Activated T-cell treated with anti-CD3 and anti-CD28 coated beads, Interleukin-2, amount 50 U/mL, for 4 hours (primary cell): Measurements from ENCODE around the gene RELN. TPM values are rescaled to one million over a fixed set of nuclear protein-coding genes. Genes with fewer than 3 reads are reported as not detected.
"Not testable (repeated sequence)": the region's sequence is repeated elsewhere in the genome, so short reads cannot be mapped to it uniquely, and the experiment has no call there.

Source experiments
- ATAC-seq, 2 donors: fragments of 200-7000 bp; cut with Tn5 transposase; one replicate each; pipeline ENCODE4 v1.10.0; 2021
- DNase-seq: peaks from one replicate; pipeline ENCODE4 v3.0.0-alpha.2; 2020
- H3K27me3 Mint-ChIP-seq: one replicate; pipeline ENCODE4 v1.8.0; 2021; ENCODE audit warnings: low read depth, mixed read lengths
- H3K36me3 Mint-ChIP-seq: one replicate; pipeline ENCODE4 v1.8.0; 2022; ENCODE audit warnings: mixed read lengths; ENCODE audit not compliant: insufficient read depth
- H3K4me1 Mint-ChIP-seq: one replicate; pipeline ENCODE4 v1.8.0; 2021; ENCODE audit warnings: low read depth, mixed read lengths
- H3K4me3 Mint-ChIP-seq: one replicate; pipeline ENCODE4 v1.8.0; 2021; ENCODE audit warnings: mild to moderate bottlenecking, moderate library complexity, mixed read lengths
- H3K9me3 Mint-ChIP-seq: one replicate; pipeline ENCODE4 v1.8.0; 2021; ENCODE audit warnings: mixed read lengths
- total RNA-seq, 3 donors: library from RNA; stranded (reverse); gene quantifications; one replicate each; pipeline ENCODE4 v1.2.1, GENCODE V29; 2021

The RELN gene
- under 1 TPM; 0.15 to 0.24 (median 0.22) TPM for total RNA-seq

- Mint-ChIP-seq H3K9me3 (no peaks in the 10 kb centered on the region), H3K36me3 (no peaks in the 10 kb centered on the region), H3K4me1 (peaks cover 8% of the 10 kb centered on the region), H3K27me3 (peaks cover 42% of the 10 kb centered on the region), H3K4me3 (peak within 1 kb of the TSS; percentile 5)
- peak; percentile 46 to 47 for ATAC-seq
- no peak for DNase-seq
Observed at GRCh38 chr7:103989200-103989784, at the start of gene RELN. Gene RELN (minus strand): TSS chr7:103989658. CDS start chr7:103989356, 302 bp downstream.

DNA sequence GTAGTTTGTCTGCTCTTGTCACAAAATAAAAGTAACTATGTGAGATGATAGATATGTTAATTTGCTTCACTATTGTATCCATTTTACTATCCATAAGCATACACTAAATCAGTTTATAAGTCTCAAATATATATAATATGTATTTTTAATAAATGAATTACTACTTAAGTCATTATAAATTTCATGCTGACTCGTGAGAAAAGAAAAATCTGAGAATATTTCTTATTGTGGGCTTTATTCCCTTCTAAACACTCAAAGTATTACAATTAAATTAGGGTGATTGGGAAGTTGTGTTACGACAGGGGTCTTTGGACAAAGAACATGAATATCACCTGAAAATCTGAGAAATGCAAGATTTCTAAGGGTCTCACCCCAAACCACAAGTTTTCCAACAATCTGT is 48.7 kb upstream of the RELN start:
- no peak for ATAC-seq

GRCh38 chr7:104036889-104037288 is 47.4 kb upstream of the RELN start:
- not testable (repeated sequence) for ATAC-seq, H3K4me1 Mint-ChIP-seq, H3K36me3 Mint-ChIP-seq, DNase-seq, H3K4me3 Mint-ChIP-seq, H3K9me3 Mint-ChIP-seq, H3K27me3 Mint-ChIP-seq

More for the DNA sequence above, 48.7 kb upstream of the RELN start:
- Mint-ChIP-seq H3K9me3 (peaks cover 9% of the 10 kb centered on the region), H3K4me3 (no peak overlapping the region), H3K27me3 (peaks cover 10% of the 10 kb centered on the region), H3K4me1 (no peaks in the 10 kb centered on the region), H3K36me3 (no peaks in the 10 kb centered on the region)
- DNase-seq: no peak

- Mint-ChIP-seq H3K36me3 (no peaks in the 10 kb centered on the region), H3K9me3 (peaks cover 9% of the 10 kb centered on the region), H3K4me1 (no peaks in the 10 kb centered on the region), H3K27me3 (peaks cover 9% of the 10 kb centered on the region), H3K4me3 (no peak overlapping the region)
- ATAC-seq: no peak
- no peak for DNase-seq
Observed at GRCh38 chr7:104035351-104035750, 45.9 kb upstream of the RELN start.

DNA sequence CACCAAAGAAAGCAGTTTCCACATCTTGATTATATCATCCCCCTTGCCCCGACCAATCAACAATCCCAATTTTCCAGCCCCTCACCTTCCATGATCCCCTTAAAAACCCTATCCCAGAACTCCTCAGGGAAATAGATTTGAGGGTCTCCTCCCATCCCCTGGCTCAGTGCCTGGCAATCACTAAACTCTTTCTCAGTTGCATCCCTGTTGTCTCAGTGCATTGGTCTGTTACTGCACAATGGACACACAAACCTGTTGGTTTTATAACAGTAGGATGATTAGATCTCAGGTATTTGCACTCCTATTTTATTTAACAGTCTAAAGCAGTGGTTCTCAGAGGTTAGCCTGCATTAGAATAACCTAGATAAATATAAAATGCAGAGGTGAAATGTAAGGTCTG is 45.2 kb upstream of the RELN start:
- Mint-ChIP-seq H3K27me3 (peaks cover 11% of the 10 kb centered on the region), H3K36me3 (no peaks in the 10 kb centered on the region), H3K9me3 (peaks cover 9% of the 10 kb centered on the region), H3K4me3 (no peak overlapping the region), H3K4me1 (no peaks in the 10 kb centered on the region)
- ATAC-seq (no peak), DNase-seq (no peak)

GRCh38 chr7:104033837-104034236 is 44.4 kb upstream of the RELN start:
- Mint-ChIP-seq H3K36me3 (no peaks in the 10 kb centered on the region), H3K9me3 (peaks cover 9% of the 10 kb centered on the region), H3K4me1 (no peaks in the 10 kb centered on the region), H3K4me3 (no peak overlapping the region), H3K27me3 (peaks cover 11% of the 10 kb centered on the region)
- DNase-seq (no peak), ATAC-seq (no peak)

- H3K27me3 Mint-ChIP-seq: peaks cover 11% of the 10 kb centered on the region
- no peak for ATAC-seq
- no peaks in the 10 kb centered on the region for H3K36me3 Mint-ChIP-seq
- H3K9me3 Mint-ChIP-seq: peaks cover 9% of the 10 kb centered on the region
- DNase-seq: no peak
- no peak overlapping the region for H3K4me3 Mint-ChIP-seq
- no peaks in the 10 kb centered on the region for H3K4me1 Mint-ChIP-seq
Observed at GRCh38 chr7:104032486-104032885, 43.0 kb upstream of the RELN start.

DNA sequence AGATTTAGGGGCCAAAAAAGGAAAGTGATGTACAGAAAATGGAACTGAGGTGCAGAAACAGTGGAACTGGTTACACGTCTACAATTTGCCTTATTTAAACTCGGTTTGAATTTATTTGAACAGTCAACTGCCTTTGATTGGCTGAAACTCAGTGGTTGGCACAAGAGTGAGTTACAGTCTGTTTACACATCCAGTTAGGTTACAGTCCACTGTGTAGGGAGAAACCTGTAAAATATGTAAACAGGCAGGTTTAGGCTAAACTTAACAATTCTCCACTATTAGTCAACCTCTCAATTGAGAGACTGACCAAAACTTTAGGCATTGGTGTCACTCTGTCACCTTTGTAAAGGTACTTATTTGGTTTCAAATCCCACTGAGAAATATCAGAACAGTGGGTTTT is 40.3 kb upstream of the RELN start:
- ATAC-seq: no peak
- H3K9me3 Mint-ChIP-seq: peaks cover 5% of the 10 kb centered on the region
- H3K4me1 Mint-ChIP-seq: no peaks in the 10 kb centered on the region
- H3K36me3 Mint-ChIP-seq: no peaks in the 10 kb centered on the region
- DNase-seq: no peak
- peaks cover 4% of the 10 kb centered on the region for H3K27me3 Mint-ChIP-seq
- H3K4me3 Mint-ChIP-seq: no peak overlapping the region

DNA sequence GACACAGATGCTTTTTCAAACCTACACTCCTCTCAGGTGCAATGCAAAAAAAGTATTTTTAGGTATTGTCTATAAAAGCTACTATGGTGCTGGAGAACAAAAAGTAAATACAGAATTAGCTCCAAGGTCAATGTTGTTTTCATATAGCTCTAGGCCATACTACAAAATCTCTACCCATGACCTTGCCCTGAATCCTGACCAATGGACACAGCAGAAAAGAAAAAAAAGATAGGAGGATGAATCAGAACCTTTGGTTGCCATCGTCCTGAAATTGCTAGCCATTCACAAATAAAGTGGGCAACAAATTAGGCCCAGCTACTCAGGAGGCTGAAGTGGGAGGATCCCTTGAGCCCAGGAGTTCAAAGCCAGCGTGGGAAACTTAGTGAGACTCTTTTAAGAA is 35.2 kb upstream of the RELN start:
- no peaks in the 10 kb centered on the region for H3K27me3 Mint-ChIP-seq
- H3K9me3 Mint-ChIP-seq: no peaks in the 10 kb centered on the region
- DNase-seq (no peak), ATAC-seq (no peak)
- H3K4me1 Mint-ChIP-seq: no peaks in the 10 kb centered on the region
- H3K36me3 Mint-ChIP-seq: no peaks in the 10 kb centered on the region
- H3K4me3 Mint-ChIP-seq: no peak overlapping the region

DNA sequence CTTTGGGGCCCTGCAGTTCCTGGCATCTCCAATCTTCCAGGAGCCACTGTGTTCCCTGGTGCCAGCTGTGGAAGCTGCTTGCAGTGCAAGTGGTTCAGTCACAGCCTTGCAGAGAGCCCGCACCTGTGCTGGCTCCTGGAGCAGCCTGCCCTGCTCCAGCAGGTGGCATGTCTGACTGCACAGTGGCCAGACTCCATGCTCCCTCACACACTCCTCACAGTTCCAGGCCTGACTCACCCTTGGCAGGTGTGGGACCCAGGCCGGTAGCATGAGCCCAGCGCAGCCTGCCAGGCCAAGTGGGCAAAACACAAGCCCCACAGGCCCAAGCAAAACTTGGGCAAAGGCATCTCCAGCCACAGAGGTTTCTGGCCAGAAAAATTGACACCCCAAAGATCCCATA is 33.6 kb upstream of the RELN start:
- no peaks in the 10 kb centered on the region for H3K36me3 Mint-ChIP-seq
- DNase-seq: no peak
- H3K9me3 Mint-ChIP-seq: no peaks in the 10 kb centered on the region
- H3K4me3 Mint-ChIP-seq: no peak overlapping the region
- no peaks in the 10 kb centered on the region for H3K27me3 Mint-ChIP-seq
- ATAC-seq: no peak
- no peaks in the 10 kb centered on the region for H3K4me1 Mint-ChIP-seq

DNA sequence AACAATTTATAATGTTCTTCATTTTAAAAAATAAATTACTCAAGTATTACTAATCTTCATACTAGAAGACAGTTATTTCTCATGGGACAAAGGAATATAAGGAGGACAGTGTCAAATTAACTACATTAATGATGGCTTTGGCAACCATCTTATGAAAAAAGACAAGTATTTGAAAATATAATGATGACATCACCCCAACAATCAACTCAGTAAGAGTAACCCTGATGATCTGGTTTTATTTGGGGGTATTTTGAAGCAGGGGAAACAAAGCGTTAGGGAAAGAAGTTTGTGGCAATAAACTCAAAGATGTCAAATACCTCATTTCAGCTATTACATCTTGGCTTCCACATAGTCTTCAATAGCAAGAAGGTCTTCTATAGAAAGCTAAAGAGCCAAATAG is 29.0 kb upstream of the RELN start:
- ATAC-seq (no peak), DNase-seq (no peak)
- H3K4me1 Mint-ChIP-seq: no peaks in the 10 kb centered on the region
- no peaks in the 10 kb centered on the region for H3K9me3 Mint-ChIP-seq
- no peaks in the 10 kb centered on the region for H3K27me3 Mint-ChIP-seq
- H3K4me3 Mint-ChIP-seq: no peak overlapping the region
- no peaks in the 10 kb centered on the region for H3K36me3 Mint-ChIP-seq

GRCh38 chr7:104017001-104017400 is 27.5 kb upstream of the RELN start:
- no peaks in the 10 kb centered on the region for H3K9me3 Mint-ChIP-seq
- ATAC-seq (no peak), DNase-seq (no peak)
- peaks cover under 1% of the 10 kb centered on the region for H3K27me3 Mint-ChIP-seq
- H3K4me3 Mint-ChIP-seq: no peak overlapping the region
- H3K36me3 Mint-ChIP-seq: no peaks in the 10 kb centered on the region
- H3K4me1 Mint-ChIP-seq: no peaks in the 10 kb centered on the region

DNA sequence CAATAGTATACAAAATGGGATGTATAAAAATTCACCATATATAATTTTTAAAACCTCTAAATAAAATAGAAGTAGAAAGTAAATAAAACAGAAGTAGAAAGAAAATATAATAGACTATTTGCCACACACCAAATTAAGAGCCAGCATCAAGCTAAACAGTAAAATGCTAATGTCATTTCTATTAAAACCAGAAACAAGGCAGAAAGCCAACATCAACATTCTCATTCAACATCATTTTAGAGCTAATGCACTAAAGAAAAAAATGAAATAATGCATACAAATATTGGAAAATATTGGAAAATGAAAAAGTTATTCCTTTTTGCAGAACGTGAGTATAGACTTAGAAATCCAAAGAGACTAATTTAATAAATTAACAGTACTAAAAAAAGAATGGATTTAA is 23.4 kb upstream of the RELN start:
- DNase-seq (no peak), ATAC-seq (no peak)
- H3K27me3 Mint-ChIP-seq: peaks cover 9% of the 10 kb centered on the region
- H3K4me3 Mint-ChIP-seq: no peak overlapping the region
- no peaks in the 10 kb centered on the region for H3K9me3 Mint-ChIP-seq
- no peaks in the 10 kb centered on the region for H3K36me3 Mint-ChIP-seq
- no peaks in the 10 kb centered on the region for H3K4me1 Mint-ChIP-seq

GRCh38 chr7:104011829-104012228 is 22.4 kb upstream of the RELN start:
- Mint-ChIP-seq H3K27me3 (peaks cover 9% of the 10 kb centered on the region), H3K9me3 (no peaks in the 10 kb centered on the region), H3K4me3 (no peak overlapping the region), H3K4me1 (no peaks in the 10 kb centered on the region), H3K36me3 (no peaks in the 10 kb centered on the region)
- ATAC-seq (no peak), DNase-seq (no peak)

DNA sequence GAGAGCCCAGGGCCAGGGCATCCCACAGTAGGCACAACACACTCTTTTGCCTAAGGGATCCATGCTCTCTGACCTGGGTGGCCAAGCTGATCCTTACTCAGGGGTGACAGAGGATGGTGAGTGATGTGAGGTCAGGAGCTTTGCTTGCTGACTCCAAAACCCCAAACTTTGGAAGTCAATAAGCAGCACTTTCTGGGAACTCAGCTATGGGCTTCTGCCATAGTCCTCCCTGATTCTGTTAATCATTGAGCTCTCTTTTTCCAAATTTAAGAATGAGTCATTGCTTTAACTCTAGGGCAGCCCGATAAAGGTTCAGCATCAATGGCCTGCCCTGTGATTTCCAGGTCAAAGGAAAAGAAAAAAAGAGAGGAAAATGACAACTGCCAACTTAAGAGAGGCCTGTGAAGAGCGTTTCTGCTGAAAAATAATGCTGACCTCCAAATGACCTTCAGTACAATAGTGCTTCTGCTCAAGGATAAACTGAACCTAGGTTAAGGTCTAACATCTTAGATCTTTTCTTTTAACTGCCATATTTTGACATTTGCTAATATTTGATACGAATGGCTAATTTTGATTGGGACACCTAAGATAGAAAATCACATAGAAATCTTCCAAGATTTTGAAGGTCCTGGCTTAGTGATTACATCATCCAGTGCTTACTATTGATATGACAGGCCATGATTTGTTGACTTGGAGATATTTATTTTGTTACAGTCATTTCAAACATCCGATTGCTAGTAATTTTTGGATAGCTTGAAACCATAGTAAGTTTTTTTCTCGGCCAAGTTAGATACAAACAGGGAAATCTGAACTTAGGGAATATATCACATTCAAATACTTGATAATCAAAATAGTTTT is 20.8 kb upstream of the RELN start:
- Mint-ChIP-seq H3K4me1 (no peaks in the 10 kb centered on the region), H3K4me3 (no peak overlapping the region)

More for the DNA sequence above, 20.8 kb upstream of the RELN start:
- H3K27me3 Mint-ChIP-seq: peaks cover 9% of the 10 kb centered on the region
- no peaks in the 10 kb centered on the region for H3K9me3 Mint-ChIP-seq
- H3K36me3 Mint-ChIP-seq: no peaks in the 10 kb centered on the region
- no peak for DNase-seq
- ATAC-seq: no peak
